Medulla oblongata (tissue), 1 donor: Measurements from ENCODE around the gene HSPA9.

Experiments used
- DNase-seq: peaks from one replicate; pipeline ENCODE4 v3.0.0-alpha.2; 2015; ENCODE audit errors: extremely low spot score

The HSPA9 gene

DNA sequence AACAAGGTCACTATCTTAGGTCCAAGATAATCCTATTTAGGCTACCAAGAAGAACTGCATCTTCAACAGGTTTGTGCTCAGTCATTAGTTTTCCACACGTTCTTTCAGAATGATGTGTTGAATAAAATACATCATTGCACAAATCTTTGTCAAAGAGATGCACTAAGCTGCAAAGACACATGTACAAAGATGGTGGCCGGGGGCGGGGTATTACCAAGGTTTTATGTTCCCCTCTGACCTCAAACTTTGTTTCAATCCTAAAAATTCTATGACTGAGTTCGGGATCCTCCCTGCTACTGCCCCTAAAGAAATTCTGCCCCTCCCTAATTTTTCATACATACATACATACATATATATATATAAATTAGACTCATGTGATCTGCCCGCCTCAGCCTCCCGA lies 14.2 kb downstream of the HSPA9 start:
- DNase-seq: no peak

DNA sequence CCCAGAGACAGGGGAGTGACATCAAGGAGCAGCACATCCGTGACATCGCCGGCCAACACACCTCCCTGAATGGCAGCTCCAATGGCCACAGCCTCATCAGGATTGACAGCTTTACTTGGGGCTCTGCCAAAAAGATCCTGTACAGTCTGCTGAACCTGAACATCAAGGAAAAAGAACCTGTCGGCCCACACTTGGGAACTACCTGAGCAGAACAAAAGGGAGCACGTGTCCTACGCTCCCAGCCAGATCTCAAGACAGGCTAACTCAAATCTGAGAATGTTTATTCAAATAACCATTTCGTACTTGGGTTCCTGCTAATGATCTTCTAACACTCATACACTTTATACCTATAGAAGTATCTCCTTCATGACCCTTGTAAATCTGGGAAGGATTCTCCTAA lies 15.3 kb downstream of the HSPA9 start:
- no peak for DNase-seq

DNA sequence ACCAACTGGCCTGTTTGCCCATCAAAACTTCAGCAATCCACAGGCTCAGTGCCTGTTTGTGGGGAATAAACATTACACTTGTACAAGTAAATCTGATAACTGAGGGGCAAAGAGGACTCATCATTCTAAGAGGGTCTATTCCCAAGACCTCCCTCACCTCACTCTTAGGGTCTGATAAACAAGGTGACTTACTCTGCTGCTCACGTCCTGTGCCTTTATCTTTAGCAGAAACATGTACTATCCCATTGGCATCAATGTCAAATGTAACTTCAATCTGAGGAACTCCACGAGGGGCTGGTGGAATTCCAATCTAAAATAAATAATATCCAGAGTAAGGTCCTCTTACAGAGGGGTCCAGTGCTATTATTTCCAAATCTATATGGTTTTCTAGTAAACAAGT lies 17.5 kb downstream of the HSPA9 start:
- DNase-seq: no peak

DNA sequence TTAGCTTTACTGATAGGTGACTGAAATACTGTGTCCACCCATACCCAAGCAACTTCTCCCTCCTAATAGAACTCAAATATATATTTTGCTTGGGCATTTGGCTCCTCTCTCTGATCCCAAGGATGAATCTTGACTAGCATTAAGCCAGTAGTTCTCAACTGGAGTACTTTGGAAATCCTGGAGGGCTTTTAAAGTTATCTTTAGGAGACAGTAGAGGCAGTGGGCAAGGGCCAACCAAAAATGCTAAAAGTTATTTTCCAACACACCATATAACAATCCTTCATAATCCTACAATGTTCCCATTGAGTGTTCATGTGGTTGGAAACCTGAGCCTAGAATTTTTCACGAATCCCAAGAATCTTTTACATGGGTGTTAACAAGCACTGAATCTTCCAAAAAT lies 21.1 kb downstream of the HSPA9 start:
- DNase-seq: no peak

DNA sequence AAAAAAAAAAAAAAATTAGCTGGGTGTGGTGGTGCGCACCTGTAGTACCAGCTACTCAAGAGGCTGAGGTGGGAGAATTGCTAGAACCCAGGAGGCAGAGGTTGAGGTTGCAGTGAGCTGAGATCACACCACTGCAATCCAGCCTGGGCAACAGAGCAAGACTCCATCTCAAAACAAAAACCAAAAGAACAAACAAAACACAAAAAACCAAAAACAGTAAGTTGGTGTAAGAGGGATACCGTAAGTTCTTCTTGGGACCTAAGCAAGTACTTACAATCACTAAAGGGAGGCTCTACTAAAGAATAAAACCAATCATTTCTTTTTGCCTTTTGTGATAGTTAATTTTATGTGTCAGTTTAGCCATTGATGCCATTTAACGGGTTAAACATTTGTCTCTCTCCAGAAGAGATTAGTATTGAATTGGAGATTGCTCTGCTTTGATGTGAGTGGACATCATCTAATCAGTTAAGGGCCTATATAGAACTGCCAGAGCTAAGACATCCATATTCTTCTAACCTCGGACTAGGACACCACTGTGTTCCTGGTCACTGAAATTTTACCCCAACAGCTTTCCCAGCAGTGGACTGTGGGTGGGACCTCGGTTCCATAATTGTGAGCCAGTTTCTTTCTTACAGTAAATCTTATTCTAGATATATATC lies 21.6 kb downstream of the HSPA9 start:
- no peak for DNase-seq

DNA sequence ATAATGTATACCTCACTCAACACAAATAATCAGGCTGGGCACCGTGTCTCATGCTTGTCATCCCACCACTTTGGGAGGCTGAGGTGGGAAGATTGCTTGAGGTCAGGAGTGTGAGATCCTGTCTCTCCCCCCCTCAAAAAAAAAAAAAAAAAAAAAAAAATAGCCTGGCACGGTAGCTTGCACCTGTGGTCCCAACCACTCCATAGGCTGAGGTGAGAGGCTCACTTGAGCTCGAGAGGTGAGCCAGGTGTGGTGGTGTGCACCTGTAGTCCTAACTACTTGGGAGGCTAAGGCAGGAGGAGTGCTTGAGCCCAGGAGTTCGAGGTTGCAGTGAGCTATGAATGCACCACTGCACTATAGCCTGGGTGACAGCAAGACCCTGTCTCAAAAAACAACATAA lies 22.5 kb downstream of the HSPA9 start:
- DNase-seq: no peak

- no peak for DNase-seq
Observed at GRCh38 chr5:138549414-138549813, 25.8 kb downstream of the HSPA9 start.

- no peak for DNase-seq
Observed at GRCh38 chr5:138545919-138546562, 29.2 kb downstream of the HSPA9 start.

DNA sequence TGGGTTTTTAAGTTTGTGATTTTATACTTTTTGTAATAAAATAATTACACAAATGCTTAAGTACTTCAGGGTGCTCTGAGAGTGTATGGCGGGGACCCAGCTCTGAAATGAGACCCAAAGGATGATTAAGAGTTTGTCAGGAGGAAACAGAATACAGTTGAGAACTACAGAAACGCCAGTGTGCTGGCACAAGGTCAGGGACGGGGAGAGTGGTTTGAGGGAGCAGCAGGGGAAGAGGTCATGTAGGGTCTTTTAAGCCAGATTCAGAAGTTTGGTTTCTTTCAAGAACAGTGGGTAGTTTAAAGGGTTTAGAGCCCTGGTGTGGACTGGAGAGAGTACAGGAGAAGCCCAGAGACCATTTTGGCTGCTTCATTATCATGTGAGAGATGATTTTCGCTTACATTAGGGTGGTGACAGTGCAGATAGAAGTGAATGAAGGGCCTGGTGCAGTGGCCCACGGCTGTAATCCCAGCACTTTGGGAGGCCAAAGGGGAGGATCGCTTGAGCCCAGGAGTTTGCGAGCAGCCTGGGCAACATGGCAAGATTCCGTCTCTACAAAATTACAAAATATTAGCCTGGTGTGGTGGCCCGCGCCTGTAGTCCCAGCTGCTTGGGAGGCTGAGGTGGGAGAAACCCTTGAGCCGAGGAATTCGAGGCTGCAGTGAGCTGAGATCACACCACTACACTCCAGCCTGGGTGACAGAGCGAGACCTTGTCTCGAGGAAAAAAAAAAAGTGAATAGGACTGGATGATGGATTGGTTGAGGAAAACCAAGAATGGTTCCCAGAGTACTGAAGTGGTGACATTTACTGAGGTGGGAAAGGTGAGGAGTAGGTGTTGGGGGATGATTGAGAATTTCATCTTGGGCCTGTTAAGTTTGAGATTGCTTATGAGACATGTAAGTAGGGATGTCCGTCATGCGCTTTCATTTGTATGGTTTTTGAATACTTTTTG lies 30.7 kb downstream of the HSPA9 start:
- DNase-seq: peak; percentile 13

DNA sequence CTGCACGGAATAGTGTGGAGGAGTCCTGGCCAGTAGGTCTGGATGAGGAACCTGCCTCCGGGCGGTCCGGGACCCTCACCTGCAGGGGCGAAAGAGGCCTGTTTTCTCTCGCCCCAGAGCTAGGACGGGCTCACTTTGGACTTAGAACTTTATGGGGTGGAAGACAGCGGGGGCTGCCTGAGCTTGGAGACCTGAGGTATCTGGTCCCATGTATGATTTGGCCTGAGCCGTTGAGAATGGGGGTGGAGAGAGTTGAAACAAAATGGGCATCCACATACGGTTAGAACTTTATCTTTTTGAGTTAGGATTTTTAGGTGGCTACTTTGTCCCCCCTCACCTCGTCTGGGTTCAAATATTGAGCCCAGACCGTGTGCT lies 31.5 kb downstream of the HSPA9 start:
- no peak for DNase-seq

- peak; percentile 100 for DNase-seq
Observed at GRCh38 chr5:138542956-138543729, 32.1 kb downstream of the HSPA9 start, which contains the start of gene ETF1. ETF1 (minus strand) TSS chr5:138543236; CDS start chr5:138542918, 318 bp downstream.

GRCh38 chr5:138542180-138542955 lies 32.8 kb downstream of the HSPA9 start:
- DNase-seq: no peak

- no peak for DNase-seq
Observed at GRCh38 chr5:138541511-138542179, 33.6 kb downstream of the HSPA9 start.

GRCh38 chr5:138539791-138540190 lies 35.4 kb downstream of the HSPA9 start:
- DNase-seq: no peak

DNA sequence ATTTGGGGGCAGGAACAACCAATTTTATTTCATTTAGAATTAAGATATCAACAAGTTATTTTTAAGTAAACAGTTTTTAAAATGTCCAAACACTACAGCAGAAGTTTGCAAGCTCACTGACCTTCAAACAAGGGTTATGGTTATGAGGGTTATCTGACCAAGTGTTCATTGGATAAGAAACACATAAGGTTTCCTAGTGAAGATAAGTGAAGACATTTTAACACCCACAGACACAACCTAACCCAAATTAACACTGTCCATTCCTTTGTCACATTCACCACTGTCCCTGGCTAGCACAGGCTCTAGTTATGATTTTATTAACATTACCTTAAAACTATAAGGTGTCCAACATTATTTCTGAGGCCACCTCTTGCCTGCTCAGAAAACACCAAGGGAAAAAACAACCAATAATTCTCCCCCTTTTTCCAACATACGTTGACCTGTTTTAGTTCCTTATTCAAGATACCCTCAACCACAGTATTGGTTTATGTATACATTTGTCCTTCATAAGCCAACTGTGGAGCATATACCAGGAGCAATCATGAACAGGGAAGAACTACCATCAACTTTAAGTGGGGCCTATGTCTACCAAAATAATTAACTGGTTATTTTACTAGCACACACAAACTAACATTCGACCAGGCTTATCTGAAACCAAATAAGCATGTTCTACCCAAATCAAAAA lies 36.1 kb downstream of the HSPA9 start:
- no peak for DNase-seq

GRCh38 chr5:138536665-138537315 lies 38.4 kb downstream of the HSPA9 start:
- peak; percentile 28 for DNase-seq

- DNase-seq: no peak
Observed at GRCh38 chr5:138536215-138536614, 39.0 kb downstream of the HSPA9 start.

DNA sequence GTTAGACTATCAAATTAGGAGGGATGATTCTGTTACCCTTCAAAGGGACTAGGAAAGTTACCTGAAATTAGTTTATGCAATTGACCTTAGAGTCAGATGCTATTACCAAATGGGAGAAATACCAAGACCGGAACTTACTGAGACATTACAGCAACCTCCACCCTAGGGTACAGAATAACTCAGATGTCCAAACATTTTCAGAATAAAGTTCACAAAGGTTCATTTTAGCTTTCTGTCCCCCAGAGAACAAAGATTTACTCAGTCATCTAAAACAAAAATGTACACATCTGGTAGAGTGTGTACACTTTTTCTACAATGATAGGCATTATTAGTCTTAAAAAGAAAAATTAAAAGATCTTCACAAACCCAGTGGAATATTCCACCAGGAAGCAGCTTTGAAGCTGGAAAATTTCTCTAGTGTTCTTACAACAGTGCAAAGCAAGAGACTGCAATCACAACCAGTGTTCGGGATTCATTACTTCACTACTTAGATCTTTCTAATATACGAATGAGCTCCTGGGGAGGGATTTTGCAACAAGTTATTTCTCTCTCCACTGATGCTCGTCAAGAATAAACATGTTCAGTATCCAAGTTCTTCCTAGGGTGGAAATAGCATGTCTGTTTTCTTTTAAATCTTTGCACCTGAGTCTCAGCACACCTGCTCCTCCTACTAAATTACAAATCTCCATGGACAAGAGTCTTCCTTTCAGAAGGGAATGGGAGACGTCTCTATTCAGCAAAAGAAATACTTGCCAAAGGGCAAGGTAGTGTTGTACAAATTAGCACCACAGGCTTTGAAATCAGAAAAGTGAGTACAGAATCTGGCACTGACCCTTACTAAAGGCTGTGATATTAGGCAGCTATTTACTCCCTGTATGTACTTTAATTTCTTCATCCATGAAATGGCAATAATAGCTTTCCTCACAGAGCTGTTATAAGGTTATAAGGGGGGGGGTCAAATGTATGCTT lies 40.9 kb downstream of the HSPA9 start:
- no peak for DNase-seq
